ENCODE data around the gene VTI1A.
"Not testable (repeated sequence)": the region's sequence is repeated elsewhere in the genome, so short reads cannot be mapped to it uniquely, and the experiment has no call there.

VTI1A gene

GRCh38 chr10:112585960-112586359, 138.9 kb downstream of the VTI1A start:
- DNase-seq (ENCODE audit: low read depth in 3 of 3, low spot score in 1 of 3) = no peak

GRCh38 chr10:112587729-112588128, 140.7 kb downstream of the VTI1A start:
- DNase-seq (ENCODE audit: low read depth in 3 of 3, low spot score in 1 of 3) = no peak

- no peak for DNase-seq (ENCODE audit: low read depth in 3 of 3, low spot score in 1 of 3)
Observed at GRCh38 chr10:112588225-112588990, 141.4 kb downstream of the VTI1A start.

DNA sequence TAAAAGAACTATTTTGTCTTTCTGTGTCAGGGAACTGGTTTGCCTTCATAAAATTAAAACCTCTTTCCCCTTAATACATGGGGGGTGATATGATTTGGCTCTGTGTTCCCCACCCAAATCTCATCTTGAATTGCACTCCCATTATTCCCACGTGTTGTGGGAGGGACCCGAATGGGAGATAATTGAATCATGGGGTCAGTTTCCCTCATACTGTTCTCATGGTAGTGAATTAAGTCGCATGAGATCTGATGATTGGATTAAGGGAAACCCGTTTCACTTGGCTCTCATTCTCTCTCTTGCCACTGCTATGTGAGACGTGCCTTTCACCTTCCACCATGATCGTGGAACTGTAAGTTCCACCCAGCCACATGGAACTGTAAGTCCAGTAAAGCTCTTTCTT, 142.1 kb downstream of the VTI1A start:
- no peak for DNase-seq (ENCODE audit: low read depth in 3 of 3, low spot score in 1 of 3)

- not testable (repeated sequence) for DNase-seq (ENCODE audit: low read depth in 3 of 3, low spot score in 1 of 3)
Observed at GRCh38 chr10:112590786-112591185, 143.8 kb downstream of the VTI1A start.

- no peak for DNase-seq (ENCODE audit: low read depth in 3 of 3, low spot score in 1 of 3)
Observed at GRCh38 chr10:112593023-112593422, 146.0 kb downstream of the VTI1A start.

- no peak for DNase-seq (ENCODE audit: low read depth in 3 of 3, low spot score in 1 of 3)
Observed at GRCh38 chr10:112601214-112602090, 154.4 kb downstream of the VTI1A start.

DNA sequence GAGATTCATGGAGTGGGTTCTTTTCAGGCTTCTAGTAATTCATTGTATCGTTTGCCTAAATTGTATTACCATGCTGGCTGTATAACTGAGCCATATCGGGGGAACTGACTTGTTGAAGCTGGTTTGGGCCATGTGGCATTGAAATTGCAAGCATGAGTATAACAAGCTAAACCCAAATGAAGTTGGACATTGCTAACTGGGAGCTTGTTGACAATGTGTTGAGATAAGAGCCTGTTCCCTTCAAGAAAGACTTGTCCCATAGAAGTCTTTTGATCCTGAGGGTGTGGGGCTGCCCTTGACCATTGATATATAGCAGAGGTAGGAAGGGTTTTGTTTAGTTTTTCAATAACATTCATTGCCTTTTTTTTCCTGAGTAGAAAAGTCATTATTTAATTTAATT, 156.0 kb downstream of the VTI1A start:
- DNase-seq (ENCODE audit: low read depth in 3 of 3, low spot score in 1 of 3) = no peak

DNA sequence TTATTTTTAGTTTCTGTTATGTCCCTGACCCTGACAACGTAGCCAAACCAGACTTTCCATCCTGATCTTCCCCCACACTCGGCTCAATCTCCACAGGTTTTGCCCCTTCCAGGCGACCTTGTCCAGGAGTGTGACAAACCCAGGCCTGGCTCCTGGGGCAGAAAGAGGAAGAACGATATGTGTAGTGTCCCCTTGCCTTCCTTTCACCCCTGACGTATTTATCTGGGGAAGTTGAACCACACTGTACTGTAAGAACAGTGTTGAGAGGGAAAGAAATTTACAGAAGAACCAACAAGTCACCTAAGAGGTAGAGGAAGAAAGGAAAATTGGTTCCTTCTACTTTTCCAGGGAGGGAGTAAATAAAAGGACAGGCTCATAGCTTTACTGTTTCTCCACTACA, 158.0 kb downstream of the VTI1A start:
- no peak for DNase-seq (ENCODE audit: low read depth in 3 of 3, low spot score in 1 of 3)

DNA sequence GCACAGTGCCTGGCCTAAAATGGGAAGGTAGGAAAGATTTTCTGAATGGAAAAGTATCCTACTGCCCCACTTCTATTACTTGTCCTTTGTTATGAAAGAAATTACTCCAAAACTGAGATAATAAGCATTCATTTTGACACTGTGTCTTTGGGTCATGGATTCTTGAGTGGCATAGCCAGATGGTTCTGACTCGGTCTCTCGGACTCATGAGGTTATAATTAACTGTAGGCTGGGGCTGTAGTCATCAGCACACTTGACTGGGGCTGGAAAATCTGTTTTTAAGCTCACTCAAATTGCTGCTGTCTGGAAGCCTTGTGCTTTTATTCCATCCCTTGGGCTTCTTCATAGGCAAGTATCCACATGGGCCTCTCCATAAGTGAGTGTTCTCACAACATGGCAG, 160.5 kb downstream of the VTI1A start:
- no peak for DNase-seq (ENCODE audit: low read depth in 3 of 3, low spot score in 1 of 3)

DNA sequence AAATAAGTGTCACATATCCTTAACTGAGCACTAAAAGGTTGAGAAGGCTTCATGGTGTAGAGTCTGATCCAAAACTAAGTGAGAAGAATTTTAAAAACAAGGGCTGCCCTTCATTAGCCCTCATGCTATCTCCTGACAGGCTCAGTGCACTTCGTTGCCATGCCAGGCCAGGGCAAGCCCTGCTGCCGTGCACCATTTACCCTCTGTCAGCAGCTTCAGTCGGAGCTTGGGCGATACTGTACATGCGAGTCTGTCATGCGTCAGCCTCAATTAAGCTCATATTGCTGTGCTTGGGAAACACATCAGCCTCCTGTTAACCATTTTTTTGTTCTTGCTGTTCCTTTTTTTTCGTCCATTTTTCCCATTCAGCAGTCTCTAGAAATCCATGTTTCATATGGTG, 166.6 kb downstream of the VTI1A start:
- DNase-seq (ENCODE audit: low read depth in 3 of 3, low spot score in 1 of 3) = no peak

GRCh38 chr10:112614072-112614471, 167.1 kb downstream of the VTI1A start:
- no peak for DNase-seq (ENCODE audit: low read depth in 3 of 3, low spot score in 1 of 3)

- no peak for DNase-seq (ENCODE audit: low read depth in 3 of 3, low spot score in 1 of 3)
Observed at GRCh38 chr10:112614586-112614985, 167.6 kb downstream of the VTI1A start.

- DNase-seq (ENCODE audit: low read depth in 3 of 3, low spot score in 1 of 3) = no peak
Observed at GRCh38 chr10:112615269-112615668, 168.3 kb downstream of the VTI1A start.

- no peak for DNase-seq (ENCODE audit: low read depth in 3 of 3, low spot score in 1 of 3)
Observed at GRCh38 chr10:112616647-112617046, 169.6 kb downstream of the VTI1A start.

DNA sequence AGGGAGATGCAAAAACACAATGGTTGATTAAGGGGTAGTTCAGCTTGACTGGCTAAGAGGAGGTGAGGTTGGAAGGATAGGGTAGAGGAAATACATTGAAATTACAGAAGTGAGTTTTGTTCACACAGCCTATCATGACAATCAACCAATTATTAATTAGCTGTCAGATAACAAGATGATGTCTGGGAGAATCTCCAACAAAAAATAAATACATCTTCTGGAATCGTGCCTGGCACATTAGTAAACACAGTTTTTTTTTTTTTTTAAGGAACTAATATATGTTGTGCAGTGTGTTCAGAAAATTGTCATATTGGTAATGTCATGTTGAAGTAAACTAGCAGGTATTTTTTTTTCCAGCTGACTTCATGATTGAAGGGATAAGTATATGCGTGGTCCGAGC, 171.8 kb downstream of the VTI1A start:
- no peak for DNase-seq (ENCODE audit: low read depth in 3 of 3, low spot score in 1 of 3)

GRCh38 chr10:112619556-112619955, 172.5 kb downstream of the VTI1A start:
- no peak for DNase-seq (ENCODE audit: low read depth in 3 of 3, low spot score in 1 of 3)

GRCh38 chr10:112622786-112623185, 175.8 kb downstream of the VTI1A start:
- no peak for DNase-seq (ENCODE audit: low read depth in 3 of 3, low spot score in 1 of 3)

- no peak for DNase-seq (ENCODE audit: low read depth in 3 of 3, low spot score in 1 of 3)
Observed at GRCh38 chr10:112624546-112625048, 177.6 kb downstream of the VTI1A start.

DNA sequence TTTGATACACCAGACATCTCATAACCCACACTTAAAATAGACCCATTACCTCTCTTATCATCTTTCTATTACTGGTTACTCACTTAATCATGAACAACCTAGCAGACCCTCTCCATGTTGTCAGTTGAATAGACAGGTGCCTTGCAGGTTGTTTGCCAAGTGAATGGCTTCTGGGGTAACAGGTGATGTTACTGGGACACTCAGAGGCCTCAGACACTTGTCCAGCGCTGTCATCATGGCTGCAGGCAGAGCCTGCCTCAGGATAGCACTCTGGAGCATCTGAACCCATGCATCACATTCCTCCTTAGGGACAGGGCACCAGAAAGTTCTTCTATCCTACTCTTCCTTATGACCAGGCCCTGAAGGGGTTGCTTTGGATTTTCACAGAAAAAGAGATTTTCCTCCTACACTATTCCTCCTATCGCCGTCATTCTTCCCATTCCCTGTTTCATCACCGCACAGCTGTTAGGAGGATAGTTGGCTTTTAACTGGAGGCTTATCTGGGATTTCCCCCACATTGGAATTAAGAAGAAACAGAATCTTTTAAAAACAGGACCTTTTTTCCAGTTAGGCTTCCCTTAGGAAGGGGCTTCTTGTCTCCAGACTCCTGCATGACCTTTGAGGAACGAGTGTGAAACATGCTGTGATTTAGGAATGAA, 182.1 kb downstream of the VTI1A start:
- no peak for DNase-seq (ENCODE audit: low read depth in 3 of 3, low spot score in 1 of 3)

- no peak for DNase-seq (ENCODE audit: low read depth in 3 of 3, low spot score in 1 of 3)
Observed at GRCh38 chr10:112631501-112632400, 184.7 kb downstream of the VTI1A start.

Measured in stimulated activated CD4-positive, alpha-beta T cell treated with anti-CD3 and anti-CD28 coated beads, TNF-alpha, amount 100 ng/mL, for 1 hour (primary cell).